SU-DHL-6 (cell line): Measurements from ENCODE around the gene TMED8.

ENCODE experiments used
- CTCF ChIP-seq: fragments of 200-600 bp; sonication (generic); IDR thresholded peaks from one replicate; pipeline ENCODE4 v1.5.1; 2017; ENCODE audit warnings: antibody characterized with exemption, mild to moderate bottlenecking, low read length, moderate library complexity; ENCODE audit not compliant: insufficient read depth, poor library complexity, severe bottlenecking
- EZH2phosphoT487 ChIP-seq: fragments of 200-600 bp; sonication (generic), shearing (Covaris generic); conservative IDR thresholded peaks from 2 replicates; pipeline ENCODE4 v1.6.1; 2018; ENCODE audit warnings: mild to moderate bottlenecking, antibody characterized with exemption, low read length, moderate library complexity, mixed read lengths

GRCh38 chr14:77311217-77311616 is 65.7 kb downstream of the TMED8 start:
- no peak for TF ChIP-seq CTCF
- TF ChIP-seq EZH2phosphoT487 = no peak
